ENCODE measurements around the gene AHNAK. TPM values are rescaled to one million over a fixed set of nuclear protein-coding genes. Genes with fewer than 3 reads are reported as not detected.

The AHNAK gene
- total RNA-seq, 1 donor from 2014 or later, result 14.9 TPM

DNA sequence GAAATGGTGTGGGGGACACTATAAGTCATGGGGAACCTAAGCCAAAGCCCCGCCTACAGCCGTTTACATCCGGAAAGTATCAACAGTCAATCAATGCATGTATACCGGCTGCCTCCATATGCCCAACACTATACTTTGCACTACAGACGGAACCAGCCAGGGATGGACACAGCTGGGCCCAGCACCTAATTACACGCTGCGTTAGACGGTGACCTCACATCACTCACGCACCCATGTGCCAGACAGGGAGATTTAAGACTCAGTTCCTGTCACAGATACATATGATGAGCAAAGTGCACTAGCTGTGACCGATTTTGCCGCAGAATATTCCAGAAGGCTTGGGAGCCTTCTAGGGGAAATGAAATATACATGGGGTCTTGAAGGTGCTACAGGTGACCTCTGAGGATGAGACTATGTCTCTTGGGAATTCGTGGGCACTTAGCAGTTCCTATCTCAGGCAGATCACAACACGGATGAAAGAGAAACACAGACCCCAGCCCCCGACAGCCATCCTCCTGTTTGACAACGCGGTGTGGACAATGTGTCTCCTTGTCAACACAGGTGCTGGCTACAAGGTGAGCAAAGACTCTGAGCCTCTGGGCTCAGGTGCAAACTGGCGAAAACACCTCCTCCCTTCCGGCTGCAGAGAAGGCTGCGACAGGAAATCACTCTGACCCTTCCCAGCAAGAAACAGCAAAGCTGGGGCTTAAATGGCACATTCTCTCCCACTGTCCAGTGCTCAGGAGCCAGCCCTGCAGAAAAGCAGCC is 8.0 kb downstream of the AHNAK start:
- H3K9me3 Mint-ChIP-seq, result peaks cover 4% of the 10 kb centered on the region
- peaks cover 8% of the 10 kb centered on the region for H3K4me1 ChIP-seq
- H3K27me3 Mint-ChIP-seq (ENCODE audit: insufficient read depth, low read depth), result peaks cover 19% of the 10 kb centered on the region
- DNase-seq (ENCODE audit: low spot score), result no peak
- H3K9me3 ChIP-seq (ENCODE audit: low read depth), result no peaks in the 10 kb centered on the region
- peak overlapping the region; percentile 74 for H3K27ac Mint-ChIP-seq
- peaks cover 10% of the 10 kb centered on the region for H3K36me3 Mint-ChIP-seq
- H3K4me3 Mint-ChIP-seq, result peak overlapping the region; percentile 15
- no peaks in the 10 kb centered on the region for H3K36me3 ChIP-seq
- peaks cover 9% of the 10 kb centered on the region for H3K27me3 ChIP-seq
- no peak overlapping the region for H3K27ac ChIP-seq
- no peaks in the 10 kb centered on the region for H3F3A ChIP-seq (ENCODE audit: low read depth)
- H3K4me2 ChIP-seq, result no peak overlapping the region
- H3K79me2 ChIP-seq (ENCODE audit: low read depth), result no peaks in the 10 kb centered on the region
- no peak overlapping the region for H2AFZ ChIP-seq (replicated peaks)
- TF ChIP-seq EZH2phosphoT487 (IDR thresholded peaks at IDR 0.05), result no peak
- peaks cover 50% of the 10 kb centered on the region for H3K4me1 Mint-ChIP-seq
- H3K9ac ChIP-seq, result no peak overlapping the region
- H3K4me3 ChIP-seq, result no peak overlapping the region
- peaks cover 8% of the 10 kb centered on the region for H4K20me1 ChIP-seq (ENCODE audit: low read depth)

DNA sequence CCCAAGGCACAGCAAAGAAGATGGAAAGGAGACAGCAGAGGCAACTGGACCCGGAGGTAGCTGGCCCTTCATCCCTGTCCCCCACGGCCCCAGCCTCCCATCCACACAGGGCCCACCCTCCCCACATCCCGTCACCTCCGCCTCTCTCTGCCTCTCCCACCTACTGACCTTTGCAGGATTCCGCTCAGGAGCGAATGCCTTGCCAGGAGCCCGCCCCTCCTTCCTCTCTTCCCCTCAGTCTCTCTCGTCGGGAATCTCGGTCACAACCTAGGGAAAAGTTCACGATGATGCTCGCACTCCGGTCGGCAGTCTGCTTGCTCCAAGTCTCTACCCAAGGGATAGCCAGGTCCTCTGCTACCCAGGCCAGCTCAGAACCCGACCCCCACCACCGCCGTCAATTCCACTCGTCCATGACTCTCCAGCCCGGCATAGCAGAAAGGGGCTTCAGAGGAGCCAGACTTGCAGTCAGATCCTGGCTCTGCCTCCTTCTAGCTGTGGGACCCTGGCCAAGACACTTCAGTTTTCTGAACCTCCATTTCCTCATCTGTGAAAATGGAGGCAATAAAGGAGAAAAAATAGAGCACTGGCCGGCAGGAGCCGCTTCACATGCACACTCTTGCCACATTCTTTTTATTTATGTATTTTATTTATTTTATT is 10.2 kb downstream of the AHNAK start:
- Mint-ChIP-seq H3K27me3 (ENCODE audit: insufficient read depth, low read depth) (peaks cover 13% of the 10 kb centered on the region), H3K4me1 (peaks cover 31% of the 10 kb centered on the region), H3K4me3 (no peak overlapping the region), H3K36me3 (peaks cover 26% of the 10 kb centered on the region), H3K27ac (peak overlapping the region; percentile 47), H3K9me3 (peaks cover 4% of the 10 kb centered on the region)
- H3K27me3 ChIP-seq, result no peaks in the 10 kb centered on the region
- DNase-seq (ENCODE audit: low spot score), result no peak
- no peak overlapping the region for H2AFZ ChIP-seq (replicated peaks)
- H3K4me1 ChIP-seq, result peaks cover 4% of the 10 kb centered on the region
- no peaks in the 10 kb centered on the region for H3K9me3 ChIP-seq (ENCODE audit: low read depth)
- H3F3A ChIP-seq (ENCODE audit: low read depth), result no peaks in the 10 kb centered on the region
- no peak overlapping the region for H3K27ac ChIP-seq
- no peaks in the 10 kb centered on the region for H3K79me2 ChIP-seq (ENCODE audit: low read depth)
- no peak overlapping the region for H3K4me2 ChIP-seq
- TF ChIP-seq, protein P1, sequence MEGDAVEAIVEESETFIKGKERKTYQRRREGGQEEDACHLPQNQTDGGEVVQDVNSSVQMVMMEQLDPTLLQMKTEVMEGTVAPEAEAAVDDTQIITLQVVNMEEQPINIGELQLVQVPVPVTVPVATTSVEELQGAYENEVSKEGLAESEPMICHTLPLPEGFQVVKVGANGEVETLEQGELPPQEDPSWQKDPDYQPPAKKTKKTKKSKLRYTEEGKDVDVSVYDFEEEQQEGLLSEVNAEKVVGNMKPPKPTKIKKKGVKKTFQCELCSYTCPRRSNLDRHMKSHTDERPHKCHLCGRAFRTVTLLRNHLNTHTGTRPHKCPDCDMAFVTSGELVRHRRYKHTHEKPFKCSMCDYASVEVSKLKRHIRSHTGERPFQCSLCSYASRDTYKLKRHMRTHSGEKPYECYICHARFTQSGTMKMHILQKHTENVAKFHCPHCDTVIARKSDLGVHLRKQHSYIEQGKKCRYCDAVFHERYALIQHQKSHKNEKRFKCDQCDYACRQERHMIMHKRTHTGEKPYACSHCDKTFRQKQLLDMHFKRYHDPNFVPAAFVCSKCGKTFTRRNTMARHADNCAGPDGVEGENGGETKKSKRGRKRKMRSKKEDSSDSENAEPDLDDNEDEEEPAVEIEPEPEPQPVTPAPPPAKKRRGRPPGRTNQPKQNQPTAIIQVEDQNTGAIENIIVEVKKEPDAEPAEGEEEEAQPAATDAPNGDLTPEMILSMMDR (IDR thresholded peaks at IDR 0.05), result no peak
- TF ChIP-seq EZH2 (IDR thresholded peaks at IDR 0.05) (no peak), EZH2phosphoT487 (IDR thresholded peaks at IDR 0.05) (no peak)
- H4K20me1 ChIP-seq (ENCODE audit: low read depth), result no peaks in the 10 kb centered on the region
- H3K9ac ChIP-seq, result no peak overlapping the region
- H3K4me3 ChIP-seq, result no peak overlapping the region
- H3K36me3 ChIP-seq, result no peaks in the 10 kb centered on the region

DNA sequence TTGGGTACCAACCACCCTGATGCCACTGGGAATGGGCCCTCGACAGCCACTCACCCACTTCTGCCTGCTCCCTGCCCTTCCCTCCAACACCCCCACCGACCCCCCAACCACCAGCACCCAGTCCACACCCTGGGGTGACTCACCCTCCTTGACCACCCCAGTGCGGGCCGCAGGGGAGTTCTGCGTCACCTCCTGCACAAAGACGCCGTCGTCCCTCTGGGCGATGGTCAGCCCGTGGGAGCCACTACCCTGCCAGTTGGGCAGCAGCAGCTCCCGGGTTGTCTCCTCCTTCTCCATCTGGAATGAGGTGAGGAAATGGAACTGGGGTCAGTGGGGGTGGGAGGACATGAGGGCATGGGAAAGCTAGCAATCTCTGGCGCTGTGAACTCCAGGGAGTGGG is 10.8 kb downstream of the AHNAK start:
- Histone ChIP-seq H2AFZ (replicated peaks) (no peak overlapping the region), H3F3A (ENCODE audit: low read depth) (no peaks in the 10 kb centered on the region), H3K36me3 (no peaks in the 10 kb centered on the region), H3K27me3 (no peaks in the 10 kb centered on the region), H3K4me1 (peaks cover 4% of the 10 kb centered on the region), H3K79me2 (ENCODE audit: low read depth) (no peaks in the 10 kb centered on the region), H3K4me2 (no peak overlapping the region), H3K9ac (no peak overlapping the region), H3K4me3 (no peak overlapping the region), H3K27ac (no peak overlapping the region), H3K9me3 (ENCODE audit: low read depth) (no peaks in the 10 kb centered on the region), H4K20me1 (ENCODE audit: low read depth) (no peaks in the 10 kb centered on the region)
- no peak for DNase-seq (ENCODE audit: low spot score)
- H3K36me3 Mint-ChIP-seq, result peaks cover 31% of the 10 kb centered on the region
- TF ChIP-seq, protein P1 (IDR thresholded peaks at IDR 0.05), result no peak
- TF ChIP-seq EZH2phosphoT487 (IDR thresholded peaks at IDR 0.05) (no peak), EZH2 (IDR thresholded peaks at IDR 0.05) (no peak)
- H3K27ac Mint-ChIP-seq, result no peak overlapping the region
- no peak overlapping the region for H3K4me3 Mint-ChIP-seq
- peaks cover 13% of the 10 kb centered on the region for H3K27me3 Mint-ChIP-seq (ENCODE audit: insufficient read depth, low read depth)
- H3K4me1 Mint-ChIP-seq, result peaks cover 24% of the 10 kb centered on the region
- peaks cover 4% of the 10 kb centered on the region for H3K9me3 Mint-ChIP-seq
